Measurements from ENCODE around the gene SGSM1.
"Not testable (repeated sequence)": the region's sequence is repeated elsewhere in the genome, so short reads cannot be mapped to it uniquely, and the experiment has no call there.

SGSM1 gene

DNA sequence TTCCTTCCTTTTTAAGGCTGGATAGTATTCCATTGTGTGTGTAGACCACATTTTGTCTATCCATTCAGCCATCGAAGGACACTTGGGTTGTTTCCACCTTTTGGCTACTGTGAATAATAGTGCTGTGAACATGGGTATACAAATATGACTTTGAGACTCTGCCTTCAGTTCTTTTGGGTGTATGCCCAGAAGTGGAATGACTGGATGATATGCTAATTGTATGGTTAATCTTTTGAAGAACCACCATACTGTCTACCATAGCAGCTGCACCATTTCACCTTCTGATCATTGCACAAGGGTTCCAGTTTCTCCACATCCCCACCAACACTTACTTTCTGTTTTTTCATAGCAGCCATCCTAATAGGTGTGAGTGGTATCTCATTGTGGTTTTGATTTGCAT lies 30.3 kb downstream of the SGSM1 start:
- in situ Hi-C loops (cut with HindIII; ENCODE audit: low sequenced_read_pairs), result no loop called here

DNA sequence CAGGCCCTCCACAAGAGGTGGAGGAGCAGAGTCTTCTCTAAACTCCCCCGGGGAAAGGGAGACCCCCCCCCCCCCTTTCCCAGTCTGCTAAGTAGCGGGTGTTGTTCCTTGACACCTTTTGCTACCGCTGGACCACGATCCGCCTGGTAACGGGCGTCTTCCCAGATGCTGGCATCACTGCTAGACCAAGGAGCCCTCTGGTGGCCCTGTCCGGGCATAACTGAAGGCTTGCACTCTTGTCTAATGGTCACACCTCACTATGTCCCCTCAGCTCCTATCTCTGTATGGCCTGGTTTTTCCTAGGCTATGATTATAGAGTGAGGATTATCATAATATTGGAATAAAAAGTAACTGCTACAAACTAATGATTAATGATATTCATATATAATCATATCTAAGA lies 31.5 kb downstream of the SGSM1 start:
- in situ Hi-C loops (cut with HindIII; ENCODE audit: low sequenced_read_pairs), result not testable (repeated sequence)

DNA sequence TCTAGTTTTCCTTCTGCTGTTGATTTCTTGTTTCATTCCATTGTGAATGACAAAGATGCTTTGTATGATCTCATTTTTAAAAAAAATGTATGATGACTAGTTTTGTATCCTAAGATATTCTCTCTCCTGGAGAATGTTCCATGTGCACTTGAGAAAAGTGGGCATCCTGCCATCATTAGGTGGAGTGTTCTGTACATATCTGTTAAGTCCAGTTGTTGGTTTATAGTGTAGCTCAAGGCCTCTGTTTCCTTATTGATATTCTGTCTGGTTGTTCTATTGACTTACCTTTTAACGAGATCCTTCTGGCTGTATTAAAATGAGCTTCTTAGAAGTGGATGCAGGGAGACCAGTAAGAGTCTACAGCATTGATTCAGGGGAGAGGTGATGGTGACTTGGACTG lies 35.2 kb downstream of the SGSM1 start:
- in situ Hi-C loops (cut with HindIII; ENCODE audit: low sequenced_read_pairs), result no loop called here

DNA sequence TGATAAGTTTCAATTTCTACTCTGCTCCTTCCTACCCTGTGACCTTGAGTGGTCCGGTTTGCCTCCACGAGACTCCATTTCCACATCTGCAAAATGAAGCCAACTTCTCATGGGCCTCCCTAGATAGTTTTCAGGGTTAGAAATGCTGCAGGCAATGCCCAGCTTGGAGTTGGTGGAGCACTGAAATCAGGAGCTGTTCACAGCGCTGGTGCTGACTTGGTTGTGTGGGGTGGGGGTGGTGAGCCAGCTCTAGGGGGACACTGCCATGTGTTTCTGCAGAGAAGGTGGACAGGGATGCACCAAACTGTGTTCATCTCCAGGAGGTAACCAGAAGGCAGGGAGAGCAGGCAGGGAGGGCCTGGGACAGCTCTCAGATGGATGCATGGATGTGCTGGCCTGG lies 37.0 kb downstream of the SGSM1 start:
- in situ Hi-C loops (cut with HindIII; ENCODE audit: low sequenced_read_pairs), result no loop called here

- in situ Hi-C loops (cut with HindIII; ENCODE audit: low sequenced_read_pairs), result loop anchor here (5.0 kb wide), 1 partner anchor 102 kb away; the partner anchor contains the start of gene LHFPL7
These were observed 39.3 kb downstream of the SGSM1 start for GRCh38 chr22:24845041-24845898.

- in situ Hi-C loops (cut with HindIII; ENCODE audit: low sequenced_read_pairs), result loop anchor here (5.0 kb wide), 1 partner anchor 100 kb away; the partner anchor contains the start of gene LHFPL7
These were observed 41.5 kb downstream of the SGSM1 start for GRCh38 chr22:24847490-24847889.

- in situ Hi-C loops (cut with HindIII; ENCODE audit: low sequenced_read_pairs), result loop anchor here (5.0 kb wide), 1 partner anchor 99 kb away; the partner anchor contains the start of gene LHFPL7
These were observed 42.7 kb downstream of the SGSM1 start for GRCh38 chr22:24848559-24849168.

DNA sequence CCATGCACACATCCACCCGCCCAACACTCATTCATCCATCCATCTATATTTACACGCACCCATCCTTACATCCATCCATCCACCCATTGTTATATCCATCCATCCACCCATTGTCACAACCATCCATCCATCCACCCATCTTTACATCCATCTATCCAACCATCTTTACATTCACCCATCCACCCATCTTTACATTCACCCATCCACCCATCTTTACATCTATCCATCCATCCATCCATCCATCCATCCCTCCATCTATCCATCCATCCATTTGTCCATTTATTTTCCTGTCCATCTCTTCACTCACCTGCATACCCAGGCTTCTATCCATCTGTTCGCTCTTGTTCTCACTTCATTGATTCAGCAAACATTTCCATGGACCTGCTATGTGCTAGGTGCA lies 49.8 kb downstream of the SGSM1 start:
- in situ Hi-C loops (cut with HindIII; ENCODE audit: low sequenced_read_pairs), result no loop called here

DNA sequence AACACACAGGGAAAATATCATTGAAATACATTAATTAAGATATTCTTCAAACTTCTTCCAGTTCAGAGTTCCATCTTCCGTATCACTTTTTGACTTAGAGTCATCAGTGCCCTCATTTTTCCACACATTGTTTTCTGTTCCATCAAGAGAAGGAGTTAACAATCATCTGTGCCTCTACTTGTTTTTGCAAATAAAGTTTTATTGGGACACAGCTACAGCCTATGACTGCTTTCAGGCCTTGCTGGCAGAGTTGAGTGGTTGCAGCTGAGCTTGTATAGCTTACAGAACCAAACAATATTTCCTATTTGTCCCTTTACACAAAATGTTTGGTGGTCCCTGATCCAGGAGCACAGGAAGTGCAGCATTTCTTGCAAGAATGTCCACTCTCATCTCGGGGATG lies 51.6 kb downstream of the SGSM1 start:
- in situ Hi-C loops (cut with HindIII; ENCODE audit: low sequenced_read_pairs), result no loop called here

DNA sequence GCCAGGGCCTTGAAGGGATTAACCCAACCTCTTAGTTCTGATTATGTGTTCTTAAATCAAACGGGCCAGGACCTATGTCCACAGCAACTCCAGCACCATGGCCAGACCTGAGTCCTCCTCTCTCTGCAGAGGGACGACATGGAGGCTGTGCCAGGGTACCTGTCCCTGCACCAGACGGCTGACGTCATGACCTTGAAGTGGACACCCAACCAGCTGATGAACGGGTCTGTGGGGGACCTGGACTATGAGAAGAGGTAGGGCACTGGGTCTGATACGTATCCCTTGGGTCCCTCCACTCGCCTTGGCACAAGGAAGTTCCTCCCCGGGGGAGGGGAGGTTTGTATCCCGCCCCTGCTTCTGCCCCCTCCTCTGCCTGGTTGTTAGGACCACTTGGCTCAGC lies 53.6 kb downstream of the SGSM1 start:
- in situ Hi-C loops (cut with HindIII; ENCODE audit: low sequenced_read_pairs), result no loop called here

DNA sequence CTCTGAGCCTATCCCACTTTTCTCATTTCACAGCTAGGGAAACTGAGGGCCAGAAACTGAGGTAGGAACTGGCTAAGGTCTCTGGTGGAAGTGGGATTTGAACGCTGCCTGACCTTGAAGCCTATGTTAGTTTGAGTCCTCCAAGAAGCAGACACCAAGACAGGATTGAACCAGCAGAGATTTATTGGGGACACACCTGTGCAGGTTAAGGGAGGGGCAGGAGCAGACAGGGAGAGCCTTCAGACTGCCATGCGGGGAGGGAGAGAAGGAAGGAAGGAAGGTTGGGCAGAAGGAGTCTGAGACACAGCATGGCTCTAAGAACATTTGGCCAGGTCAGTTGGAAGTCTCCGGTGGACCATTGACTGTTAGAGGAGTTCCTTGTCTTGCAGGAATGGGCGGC lies 59.5 kb downstream of the SGSM1 start:
- in situ Hi-C loops (cut with HindIII; ENCODE audit: low sequenced_read_pairs), result no loop called here

DNA sequence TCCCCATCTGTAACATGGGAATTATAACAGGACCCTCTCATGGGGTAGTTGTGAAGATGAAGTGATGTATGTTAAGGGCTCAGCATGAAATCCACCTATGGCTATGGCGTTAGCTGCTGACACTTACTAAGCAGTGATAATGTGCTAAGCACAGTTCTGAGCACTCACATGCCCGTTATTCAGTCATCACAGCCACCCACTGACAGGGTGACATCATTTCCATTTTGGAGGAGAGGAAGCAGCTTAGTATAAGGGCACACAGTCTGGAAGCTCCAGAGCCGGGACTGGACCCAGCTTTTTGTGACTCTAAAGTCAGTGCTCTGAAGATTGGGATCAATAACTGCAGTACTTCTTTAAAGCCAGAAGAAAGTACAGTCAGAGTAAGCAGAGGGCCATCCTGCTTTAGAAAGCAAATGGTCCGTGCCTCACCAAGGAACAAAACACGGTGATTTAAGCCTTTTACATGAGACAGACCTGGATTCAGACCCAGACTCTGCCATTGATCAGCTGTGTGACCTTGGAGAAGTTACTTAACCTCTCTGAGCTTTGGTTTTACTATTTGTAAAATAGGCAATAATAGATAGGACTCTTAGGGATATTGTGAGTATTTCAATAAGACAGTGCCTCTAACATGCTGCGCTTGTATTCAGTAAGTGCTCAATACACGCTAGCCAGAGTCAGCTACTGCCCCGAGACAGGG lies 61.5 kb downstream of the SGSM1 start:
- in situ Hi-C loops (cut with HindIII; ENCODE audit: low sequenced_read_pairs), result no loop called here

GRCh38 chr22:24868979-24869378 lies 63.0 kb downstream of the SGSM1 start:
- in situ Hi-C loops (cut with HindIII; ENCODE audit: low sequenced_read_pairs), result no loop called here

GRCh38 chr22:24871611-24872205 lies 65.7 kb downstream of the SGSM1 start:
- in situ Hi-C loops (cut with HindIII; ENCODE audit: low sequenced_read_pairs), result no loop called here

GRCh38 chr22:24873226-24873625 lies 67.2 kb downstream of the SGSM1 start:
- in situ Hi-C loops (cut with HindIII; ENCODE audit: low sequenced_read_pairs), result no loop called here

DNA sequence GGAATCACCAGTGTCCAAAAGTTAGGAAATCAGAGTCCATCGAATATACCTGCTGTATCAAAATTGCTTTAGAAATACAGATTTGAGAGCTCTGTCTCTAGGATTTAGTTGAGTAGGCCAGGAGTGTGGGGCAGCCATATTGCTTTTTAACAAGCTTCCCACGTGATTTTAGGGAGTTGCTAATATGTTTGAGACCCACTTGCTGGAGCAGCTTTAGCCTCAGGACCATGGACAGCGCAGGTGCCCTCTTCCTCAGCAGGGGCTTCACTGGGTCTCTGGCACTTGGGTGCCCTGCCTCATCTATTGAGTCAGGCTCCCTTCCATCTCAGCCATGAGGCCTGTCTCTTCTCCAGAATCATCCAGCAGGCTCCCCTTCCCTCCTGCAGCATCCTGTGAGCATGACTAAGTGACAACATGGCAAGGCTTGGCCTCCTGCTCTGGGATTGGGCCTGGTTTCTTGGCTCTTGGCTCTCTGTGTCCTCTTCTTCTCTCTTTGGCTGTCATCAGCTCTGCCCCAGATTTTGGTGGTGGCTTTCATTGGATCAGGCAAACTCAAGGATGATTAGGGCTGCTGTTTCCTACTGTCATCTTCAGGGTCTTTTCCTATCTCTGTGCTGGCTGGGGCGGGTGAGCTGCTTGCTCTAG lies 70.0 kb downstream of the SGSM1 start:
- in situ Hi-C loops (cut with HindIII; ENCODE audit: low sequenced_read_pairs), result no loop called here

GRCh38 chr22:24876700-24877099 lies 70.7 kb downstream of the SGSM1 start:
- in situ Hi-C loops (cut with HindIII; ENCODE audit: low sequenced_read_pairs), result no loop called here

DNA sequence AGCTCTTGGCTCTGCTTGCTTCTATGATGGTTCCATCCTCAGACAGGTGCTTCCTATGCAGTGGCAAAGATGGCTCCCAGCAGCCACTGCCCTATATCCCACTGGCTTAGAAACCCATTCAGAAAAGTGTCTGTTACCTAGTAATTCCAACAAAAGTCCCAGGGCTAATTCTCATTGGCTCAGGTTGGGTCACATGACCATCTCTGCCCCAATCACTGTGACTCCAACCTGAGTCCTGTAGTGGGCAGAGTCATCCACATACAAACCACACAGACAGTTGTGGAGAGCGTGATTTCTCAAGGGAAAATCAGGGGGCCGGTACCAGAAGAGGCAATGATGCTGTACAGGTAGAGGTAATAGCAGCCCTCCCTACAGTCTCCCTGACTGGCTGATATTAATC lies 73.0 kb downstream of the SGSM1 start:
- in situ Hi-C loops (cut with HindIII; ENCODE audit: low sequenced_read_pairs), result no loop called here

DNA sequence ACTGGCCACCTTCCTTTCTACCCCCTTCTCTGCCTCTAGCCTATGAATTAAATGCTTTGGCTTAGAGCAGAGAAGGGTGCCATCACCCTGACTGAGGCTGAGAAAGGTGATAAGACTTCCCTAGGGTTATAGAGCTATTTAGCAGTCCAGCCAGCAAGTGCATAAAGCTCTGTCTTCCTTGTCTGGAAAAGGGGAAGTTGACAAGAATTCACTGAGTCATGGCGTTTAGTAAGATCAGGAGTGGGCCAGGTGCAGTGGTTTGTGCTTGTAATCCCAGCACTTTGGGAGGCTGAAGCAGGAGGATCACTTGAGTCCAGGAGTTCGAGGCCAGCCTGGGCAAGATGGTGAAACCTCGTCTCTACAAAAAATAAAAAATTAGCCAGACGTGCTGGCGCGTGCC lies 77.4 kb downstream of the SGSM1 start:
- in situ Hi-C loops (cut with HindIII; ENCODE audit: low sequenced_read_pairs), result no loop called here

DNA sequence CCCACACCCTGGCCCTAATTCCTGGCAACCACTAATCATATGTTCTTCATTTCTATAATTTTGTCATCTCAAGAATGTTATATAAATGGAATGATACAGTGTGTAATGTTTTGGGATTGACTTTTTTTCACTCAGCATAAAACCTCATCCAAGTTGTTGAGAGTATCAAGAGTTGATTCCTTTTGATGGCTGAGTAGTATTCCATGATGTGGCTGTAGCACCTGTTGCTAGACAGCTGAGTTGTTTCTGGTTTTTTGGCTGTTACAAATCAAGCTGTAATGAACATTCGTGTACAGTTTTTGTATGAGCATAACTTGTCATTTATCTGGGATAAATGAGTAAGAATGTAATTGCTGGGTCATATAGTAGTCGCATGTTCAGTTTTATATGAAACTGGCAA lies 81.2 kb downstream of the SGSM1 start:
- in situ Hi-C loops (cut with HindIII; ENCODE audit: low sequenced_read_pairs), result no loop called here

Measured in endothelial cell of hepatic sinusoid (primary cell).